Skin of body (tissue), 2 donors: ENCODE data around the gene KRAS. TPM values are rescaled to one million over a fixed set of nuclear protein-coding genes. Genes with fewer than 3 reads are reported as not detected.
"Not testable (repeated sequence)": the region's sequence is repeated elsewhere in the genome, so short reads cannot be mapped to it uniquely, and the experiment has no call there.

ENCODE experiments used
- DNase-seq: peaks from one replicate; lab custom pipeline; 2025; lab: John Stamatoyannopoulos, UW
- total RNA-seq: library from RNA; depleted of rRNA; stranded (reverse); fragments of >200 nt; gene quantifications from one replicate; pipeline ENCODE4 v1.2.3, GENCODE V29; 2014

The KRAS gene
- 16.9 TPM for total RNA-seq

DNA sequence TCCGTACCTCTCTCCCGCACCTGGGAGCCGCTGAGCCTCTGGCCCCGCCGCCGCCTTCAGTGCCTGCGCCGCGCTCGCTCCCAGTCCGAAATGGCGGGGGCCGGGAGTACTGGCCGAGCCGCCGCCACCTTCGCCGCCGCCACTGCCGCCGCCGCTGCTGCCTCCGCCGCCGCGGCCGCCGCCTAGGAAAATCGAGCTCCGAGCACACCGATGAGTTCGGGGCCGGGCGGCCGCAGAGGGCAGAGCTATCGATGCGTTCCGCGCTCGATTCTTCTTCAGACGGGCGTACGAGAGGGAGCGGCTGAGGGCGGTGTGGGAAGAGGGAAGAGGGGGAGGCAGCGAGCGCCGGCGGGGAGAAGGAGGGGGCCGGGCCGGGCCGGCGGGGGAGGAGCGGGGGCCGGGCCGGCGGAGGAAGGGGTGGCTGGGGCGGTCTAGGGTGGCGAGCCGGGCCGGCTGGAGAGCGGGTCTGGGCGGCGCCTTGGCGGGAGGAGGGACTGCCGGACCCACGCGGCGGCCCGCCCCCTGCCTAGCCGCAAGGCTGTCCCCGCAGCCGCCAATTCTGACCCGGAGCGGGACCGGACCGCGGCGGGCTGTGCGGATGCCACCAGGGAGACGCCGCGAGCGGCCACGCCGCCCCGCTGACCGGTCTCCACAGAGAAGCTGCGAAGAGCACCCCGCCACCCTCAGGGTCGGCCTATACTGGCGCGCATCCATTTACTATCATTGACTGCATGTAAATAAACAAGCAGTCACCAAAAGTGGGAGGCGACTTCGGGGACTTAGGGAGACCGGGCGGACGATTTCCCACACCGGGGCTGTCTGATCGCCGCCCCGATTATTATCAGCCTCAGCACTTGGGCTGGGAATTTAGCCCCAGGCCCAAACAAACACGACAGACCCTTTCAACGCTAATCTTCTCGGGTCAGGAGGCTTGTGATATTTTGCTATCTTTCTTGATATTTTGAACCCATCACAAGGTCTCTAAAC lies at the start of gene KRAS:
Gene KRAS (minus strand): TSS at position 186 of the 987 bp plus-strand sequence.
- peak; percentile 97 for DNase-seq

DNA sequence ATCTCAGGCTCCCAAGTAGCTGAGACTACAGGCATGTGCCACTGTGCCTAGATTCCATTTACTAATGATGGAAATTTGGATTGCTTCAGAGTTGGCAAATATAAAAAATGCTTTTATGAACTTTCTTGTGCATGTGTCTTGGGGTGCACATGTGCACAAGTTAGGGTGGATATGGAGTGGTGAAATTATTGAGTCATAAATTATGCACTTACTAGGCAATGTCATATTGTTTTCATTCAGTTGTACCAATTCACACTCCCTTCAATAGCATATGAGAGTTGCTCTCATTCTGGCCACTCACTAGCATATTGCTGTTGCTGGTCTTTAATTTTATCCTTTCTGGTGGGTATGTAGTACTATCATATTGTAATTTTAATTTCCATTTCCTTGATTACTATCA lies 45.7 kb upstream of the KRAS start:
- no peak for DNase-seq

DNA sequence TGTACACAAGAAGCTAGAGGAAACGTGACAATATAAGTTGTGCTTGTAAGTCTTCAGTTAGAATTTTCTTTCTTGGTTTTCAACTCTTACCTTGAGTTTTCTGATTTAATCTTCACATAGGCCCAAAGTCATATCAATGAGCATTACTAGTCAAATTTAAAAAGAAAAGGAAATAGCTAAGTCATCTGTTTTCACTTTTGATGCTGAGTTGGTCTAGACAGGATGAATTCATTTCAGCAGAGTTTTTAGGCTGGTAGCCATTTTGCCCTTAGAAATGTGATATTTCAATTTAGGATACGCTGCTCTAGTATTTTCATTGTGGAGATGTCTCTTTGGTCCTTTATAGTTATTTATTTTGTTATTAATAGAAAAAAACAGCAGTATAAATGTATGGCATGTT lies 44.6 kb upstream of the KRAS start:
- DNase-seq: no peak

DNA sequence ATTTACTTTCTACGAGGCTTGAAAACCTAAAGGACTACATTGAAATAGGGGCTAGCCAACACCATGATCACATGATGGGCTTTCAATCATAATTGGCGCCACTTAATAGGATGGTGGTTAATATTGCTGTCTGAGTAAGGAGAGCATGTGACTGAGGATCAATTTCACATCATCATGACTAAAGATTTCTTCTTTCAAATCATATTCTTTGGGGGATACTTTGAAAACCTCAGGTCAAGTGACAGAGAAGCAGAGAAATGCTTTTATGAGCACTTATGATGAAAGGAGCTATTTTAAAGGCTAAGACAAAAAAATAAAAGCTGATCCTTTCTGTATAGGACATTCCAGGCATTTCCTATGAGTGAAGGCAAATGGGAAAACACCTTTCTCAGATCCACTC lies 42.9 kb upstream of the KRAS start:
- DNase-seq: no peak

DNA sequence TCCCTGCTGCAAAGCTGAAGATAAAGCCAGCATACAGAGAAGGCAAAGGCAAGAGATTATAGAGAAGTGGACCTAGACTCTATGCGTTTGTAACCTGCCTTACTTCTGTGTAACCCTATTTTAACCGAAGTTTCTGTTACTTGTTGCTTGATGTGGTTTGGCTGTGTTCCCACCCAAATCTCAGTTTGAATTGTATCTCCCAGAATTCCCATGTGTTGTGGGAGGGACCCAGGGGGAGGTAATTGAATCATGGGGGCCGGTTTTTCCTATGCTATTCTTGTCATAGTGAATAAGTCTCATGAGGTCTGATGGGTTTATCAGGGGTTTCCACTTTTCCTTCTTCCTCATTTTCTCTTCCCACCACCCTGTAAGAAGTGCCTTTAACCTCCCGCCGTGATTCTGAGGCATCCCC lies 42.1 kb upstream of the KRAS start:
- not testable (repeated sequence) for DNase-seq

DNA sequence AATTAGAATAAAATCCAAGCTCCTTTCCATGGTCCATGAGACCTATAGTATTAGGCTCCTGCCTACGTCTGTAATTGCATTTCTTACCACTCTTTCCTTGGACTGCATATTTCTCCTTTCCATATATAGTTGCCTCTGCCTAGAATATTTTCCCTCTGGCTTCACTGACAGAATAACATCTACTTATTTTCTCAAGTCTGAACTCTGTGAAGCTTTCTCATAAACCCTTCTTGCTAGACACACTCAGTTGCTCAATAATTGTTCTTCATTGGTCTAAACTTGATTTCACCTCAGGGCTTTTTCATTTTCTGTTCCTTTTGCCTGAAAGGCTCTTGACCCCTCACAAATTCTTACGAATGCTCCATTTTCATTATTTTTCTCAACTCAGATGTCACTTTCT lies 36.9 kb upstream of the KRAS start:
- DNase-seq: no peak

DNA sequence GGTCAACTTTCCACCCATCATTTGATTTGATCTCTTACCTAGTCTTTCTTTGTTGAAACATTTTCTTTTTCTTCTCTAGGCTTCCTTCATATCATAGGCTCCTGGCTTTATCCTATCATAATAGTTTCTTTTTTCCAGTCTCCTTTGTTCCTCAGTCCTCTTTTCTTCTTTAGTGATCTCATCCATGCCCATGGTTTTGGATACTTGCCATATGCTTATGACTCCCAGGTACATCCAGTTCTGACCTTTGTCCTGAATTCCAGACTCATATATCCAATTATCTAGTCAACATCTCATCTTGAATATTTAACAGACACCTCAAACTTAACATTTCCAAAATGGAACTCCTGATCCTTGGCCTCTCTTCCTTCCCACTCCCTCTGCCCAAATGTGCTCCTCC lies 36.1 kb upstream of the KRAS start:
- DNase-seq: no peak

DNA sequence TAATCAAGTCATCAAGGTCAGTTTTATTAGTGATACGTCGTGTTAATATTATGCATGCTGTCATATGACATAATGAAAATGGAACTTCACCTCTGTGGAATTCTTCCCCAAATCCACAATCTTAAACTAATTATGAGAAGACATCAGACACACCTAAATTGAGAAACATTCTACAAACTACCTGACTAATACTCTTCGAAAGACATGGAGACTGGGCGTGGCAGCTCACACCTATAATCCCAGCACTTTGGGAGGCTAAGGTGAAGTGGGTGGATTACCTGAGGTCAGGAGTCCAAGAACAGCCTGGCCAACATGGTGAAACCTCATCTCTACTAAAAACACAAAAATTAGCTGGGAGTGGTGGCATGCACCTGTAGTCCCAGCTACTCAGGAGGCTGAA lies 33.3 kb upstream of the KRAS start:
- no peak for DNase-seq

DNA sequence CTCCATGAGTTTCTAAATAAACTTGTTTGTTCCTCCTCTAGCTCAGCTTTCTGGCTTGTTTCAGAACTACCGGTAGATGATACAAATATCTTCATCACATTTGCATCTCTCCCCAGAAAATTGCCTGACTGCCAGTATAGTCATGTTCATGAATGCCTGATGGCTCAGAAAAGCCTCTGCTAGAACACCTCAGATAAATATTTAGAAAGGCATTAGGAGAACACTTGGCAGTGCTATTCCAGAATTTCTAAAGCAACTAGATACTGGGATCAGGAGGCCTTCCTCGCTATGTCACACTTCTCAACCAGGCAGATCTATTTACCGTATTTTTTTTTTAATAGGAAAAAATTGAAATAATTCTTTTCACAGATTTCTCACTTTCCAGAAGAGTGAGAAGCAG lies 32.3 kb upstream of the KRAS start:
- DNase-seq: no peak

DNA sequence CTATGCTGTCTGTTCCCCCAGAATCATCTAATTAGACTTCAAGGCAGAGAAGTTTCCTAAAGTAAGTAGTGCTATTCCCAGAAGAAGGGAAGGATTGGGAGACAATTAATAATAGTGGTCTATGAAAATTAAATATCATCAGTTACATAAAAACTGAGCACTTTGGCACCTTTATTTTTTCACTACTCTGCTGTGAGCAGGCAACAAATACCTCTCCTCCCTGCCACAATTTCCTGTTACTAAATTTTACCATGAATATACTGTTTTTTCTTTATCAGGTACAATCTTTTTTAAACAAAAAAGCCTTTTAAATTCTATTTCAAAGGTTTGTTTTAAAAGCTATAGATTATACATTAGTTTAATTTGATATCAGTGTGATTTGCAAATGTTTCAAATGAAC lies 29.4 kb upstream of the KRAS start:
- no peak for DNase-seq

DNA sequence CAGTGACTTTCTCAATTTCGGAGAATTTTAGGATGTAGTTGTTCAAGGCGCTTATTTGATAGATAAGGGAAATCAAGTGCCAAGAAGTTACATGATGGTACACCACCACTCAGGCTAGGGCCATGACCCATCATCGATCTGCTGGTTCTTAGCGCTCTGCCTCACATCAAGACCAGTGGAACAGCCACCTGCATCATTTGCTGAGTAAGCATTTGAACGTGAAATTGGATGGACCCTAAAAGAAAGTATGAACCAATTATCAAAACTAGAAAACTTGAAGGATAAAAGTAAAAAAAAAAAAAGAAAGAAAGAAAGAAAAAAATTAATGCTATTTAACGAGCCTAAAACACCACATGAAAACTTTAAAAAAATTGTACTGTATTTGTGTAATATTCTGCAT lies 27.5 kb upstream of the KRAS start:
- DNase-seq: no peak

DNA sequence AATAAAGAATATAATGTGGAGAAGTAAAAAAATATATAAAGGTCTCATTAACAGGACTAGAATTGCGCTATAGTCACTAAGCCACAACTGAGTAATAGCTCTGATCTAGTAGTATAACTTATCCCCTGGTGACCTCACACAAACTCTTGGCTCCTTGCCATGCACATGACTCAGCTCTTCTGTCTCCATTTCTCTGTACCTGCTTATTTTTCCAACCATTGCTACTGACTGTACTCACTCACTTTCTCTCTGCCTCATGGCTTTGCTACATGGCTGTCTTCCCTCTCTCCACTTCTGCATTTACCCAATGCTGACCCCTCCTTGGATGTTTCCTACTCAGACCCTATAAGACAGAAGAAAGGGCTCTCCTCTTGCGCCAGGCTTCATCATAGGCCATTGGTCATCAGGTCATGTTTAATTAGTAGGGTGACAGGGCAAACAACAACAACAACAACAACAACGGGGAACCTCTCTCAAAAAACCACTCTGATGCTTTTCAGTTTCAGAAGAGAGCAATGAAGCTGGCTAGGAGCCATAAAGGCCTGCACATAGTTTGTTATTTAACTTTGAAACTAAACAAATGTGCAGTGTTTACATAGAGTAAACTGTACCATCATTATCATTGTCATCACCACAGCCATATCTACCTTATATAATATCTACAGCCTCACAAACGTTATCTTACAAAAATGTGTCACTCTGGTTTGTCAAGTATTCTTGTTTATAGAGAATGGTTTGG lies 25.6 kb upstream of the KRAS start:
- no peak for DNase-seq

DNA sequence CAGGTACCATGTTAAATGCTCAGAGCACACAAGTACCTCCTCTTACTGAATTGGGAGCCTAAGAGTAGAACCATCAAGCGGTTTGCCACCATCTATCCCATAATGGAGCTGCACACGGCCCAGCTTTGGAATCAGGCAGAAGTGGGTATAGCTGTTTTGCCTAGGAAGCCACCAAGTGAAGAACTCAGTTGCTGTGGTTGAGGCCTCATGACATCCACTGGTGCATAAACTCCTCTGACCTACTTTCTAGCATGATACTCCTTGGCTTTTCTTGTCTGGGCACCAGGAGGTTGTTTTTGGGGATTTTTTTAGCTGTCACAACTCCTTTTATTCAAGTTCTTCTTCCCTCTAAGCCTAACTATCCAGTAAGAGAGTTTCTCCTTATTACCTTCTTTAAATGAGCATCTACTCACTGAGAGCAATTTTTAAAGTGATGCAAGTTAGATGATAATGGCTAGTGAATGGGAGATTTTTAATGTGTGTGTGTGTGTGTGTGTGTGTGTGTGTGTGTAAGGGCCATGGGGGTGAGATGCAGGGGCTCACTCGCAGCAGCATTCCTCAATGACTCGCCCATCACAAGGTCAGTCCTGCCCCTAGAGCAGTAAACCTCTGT lies 20.9 kb upstream of the KRAS start:
- no peak for DNase-seq

DNA sequence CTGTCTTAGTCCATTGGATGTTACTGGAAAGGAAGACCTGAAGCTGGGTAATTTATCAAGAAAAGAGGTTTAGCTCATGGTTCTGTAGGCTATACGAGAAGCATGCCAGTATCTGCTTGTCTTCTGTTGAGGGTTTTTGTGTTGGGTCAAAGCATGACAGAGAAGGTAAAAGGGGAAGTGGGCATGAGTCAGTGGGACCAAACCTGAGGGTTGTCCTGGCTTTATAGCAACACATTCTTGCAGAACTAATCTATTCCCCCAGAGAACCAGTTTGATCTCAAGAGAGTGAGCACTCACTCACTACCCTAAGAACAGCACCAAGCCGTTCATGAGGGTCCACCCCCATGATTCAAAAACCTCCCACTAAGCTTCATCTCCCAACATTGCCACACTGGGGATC lies 19.0 kb upstream of the KRAS start:
- DNase-seq: no peak

DNA sequence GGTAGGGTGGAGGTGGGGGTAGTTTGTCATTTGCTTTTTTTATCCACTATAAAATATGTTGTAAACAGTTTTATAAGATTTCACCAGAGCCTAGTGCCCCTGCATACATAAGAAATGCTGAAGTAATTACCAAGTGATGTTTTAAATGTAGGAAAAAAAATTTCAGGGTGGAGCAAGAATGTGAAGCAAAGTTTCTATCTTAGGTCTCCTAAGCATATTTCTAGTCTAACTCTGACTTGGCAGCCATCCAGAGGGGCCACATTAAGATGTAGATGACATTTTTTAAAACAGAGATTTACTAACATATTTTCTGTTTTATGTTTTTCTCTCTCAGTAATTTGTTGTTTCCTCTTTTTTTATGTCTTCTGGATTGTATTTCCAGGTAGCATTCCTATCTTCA lies 15.8 kb upstream of the KRAS start:
- no peak for DNase-seq

DNA sequence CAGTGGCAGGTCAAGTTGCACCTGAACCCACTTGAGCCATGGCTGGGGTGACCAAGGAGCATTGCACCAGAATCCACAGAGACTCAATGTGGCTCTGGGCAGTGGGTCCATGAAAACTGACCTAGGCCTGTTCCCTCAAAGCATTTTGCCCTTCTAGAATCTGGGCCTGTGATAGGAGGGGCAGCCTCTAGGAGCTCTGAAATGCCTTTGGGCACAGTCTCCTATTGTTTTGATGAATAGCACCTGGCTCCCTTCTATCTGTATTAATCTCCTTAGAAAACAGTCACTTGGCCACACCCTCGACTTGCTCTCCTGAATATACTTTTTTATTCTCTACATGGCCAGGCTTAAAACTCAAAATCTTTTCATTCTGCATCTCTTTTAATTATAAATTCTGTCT lies 14.1 kb upstream of the KRAS start:
- no peak for DNase-seq

DNA sequence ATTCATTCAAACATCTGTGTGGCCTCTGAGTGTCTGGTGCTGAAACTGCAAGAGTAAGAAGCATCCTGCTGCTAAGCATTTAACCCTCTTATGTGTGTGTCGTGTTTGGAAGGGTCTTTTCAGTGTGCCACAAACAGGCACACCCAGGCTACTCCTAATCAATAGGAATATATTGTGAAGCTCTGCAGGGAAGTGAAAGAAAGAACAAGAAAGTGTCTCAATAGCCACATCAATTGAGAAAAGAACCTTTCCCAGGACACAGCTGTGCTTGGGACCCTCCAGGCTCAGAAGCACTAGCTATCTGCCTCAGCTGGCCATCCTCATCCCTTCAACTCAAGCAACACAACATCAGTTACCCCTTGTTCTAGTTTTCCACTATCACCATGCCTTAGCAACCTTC lies 13.4 kb upstream of the KRAS start:
- no peak for DNase-seq

DNA sequence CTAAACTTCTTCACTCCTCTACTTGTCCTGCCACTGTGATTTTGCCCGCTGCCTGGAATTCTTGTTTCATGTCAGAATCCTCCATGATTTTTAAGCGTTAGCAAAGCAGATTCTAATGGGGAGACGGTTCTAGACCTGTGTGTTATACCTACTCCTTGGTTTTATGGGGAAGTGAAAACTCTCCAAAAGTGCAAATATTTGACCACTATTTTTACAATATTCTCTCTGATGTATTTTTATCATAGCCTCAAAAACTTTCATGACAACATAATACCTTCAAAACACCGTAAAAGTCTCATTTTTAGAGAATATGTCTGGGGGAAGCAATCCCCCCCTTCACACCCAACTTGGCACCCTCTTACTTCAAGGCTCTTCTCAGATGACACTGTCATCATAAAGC lies 12.9 kb upstream of the KRAS start:
- DNase-seq: no peak

DNA sequence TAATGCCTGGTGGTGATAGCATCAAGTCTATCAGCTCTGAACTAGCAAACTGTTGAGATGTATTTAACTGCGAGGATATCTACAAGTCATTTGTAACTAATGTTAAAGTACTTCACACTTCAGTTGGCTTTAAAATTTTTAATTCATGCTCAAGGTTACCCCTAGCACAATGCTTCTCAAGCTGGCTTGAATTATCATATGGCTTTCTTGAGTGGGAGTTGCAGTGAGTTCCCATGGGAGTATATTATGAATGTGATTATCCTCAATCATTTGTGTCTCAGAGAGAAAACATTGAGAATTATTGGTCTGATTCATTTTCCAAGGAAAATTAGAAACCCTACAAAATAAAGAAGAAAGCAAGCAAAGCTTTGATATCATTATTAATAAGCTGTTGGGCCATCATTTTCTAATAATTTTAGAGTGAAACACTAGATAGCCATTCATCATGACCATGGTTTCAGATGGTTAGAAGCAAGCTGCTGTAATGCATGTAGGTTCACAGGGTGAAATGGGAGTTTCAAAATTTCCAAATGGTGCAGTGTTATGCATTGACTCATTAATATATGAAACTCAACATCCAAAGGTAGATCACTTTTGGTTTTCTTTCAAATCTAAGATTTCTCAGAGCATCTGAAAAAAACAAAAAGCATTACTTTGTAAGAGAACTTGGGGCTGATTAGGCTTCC lies 11.8 kb upstream of the KRAS start:
- no peak for DNase-seq

DNA sequence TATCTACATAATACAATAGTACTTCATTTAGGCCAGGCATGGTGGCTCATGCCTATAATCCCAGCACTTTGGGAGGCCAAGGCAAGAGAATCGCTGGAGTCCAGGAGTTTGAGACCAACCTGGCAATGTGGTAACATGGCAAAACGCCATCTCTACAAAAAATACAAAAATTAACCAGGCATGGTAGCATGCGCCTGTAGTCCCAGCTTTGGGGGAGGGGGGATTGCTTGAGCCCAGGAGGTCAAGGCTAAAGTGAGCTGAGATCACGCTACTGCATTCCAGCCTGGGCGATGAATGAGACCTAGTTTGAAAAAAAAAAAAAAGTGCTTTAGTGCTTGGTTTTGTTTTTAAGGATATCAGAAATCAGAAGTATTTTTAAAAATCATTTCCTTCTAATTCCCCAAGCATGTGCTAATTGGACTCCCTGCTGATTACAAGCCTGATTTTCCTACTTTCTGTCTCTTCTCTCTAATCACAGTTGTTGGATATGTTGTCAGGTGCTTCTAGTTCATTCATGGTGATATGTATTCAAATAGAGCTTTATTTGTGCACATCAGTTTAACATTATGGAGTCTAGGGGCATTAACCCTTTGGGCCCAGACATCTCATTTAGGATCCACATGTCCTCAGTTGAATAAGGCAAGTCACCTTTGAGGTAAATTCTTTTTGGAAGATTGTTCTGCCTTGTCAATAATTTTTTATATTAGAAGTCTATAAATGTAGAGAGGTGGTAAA lies 7.0 kb upstream of the KRAS start:
- DNase-seq: no peak

DNA sequence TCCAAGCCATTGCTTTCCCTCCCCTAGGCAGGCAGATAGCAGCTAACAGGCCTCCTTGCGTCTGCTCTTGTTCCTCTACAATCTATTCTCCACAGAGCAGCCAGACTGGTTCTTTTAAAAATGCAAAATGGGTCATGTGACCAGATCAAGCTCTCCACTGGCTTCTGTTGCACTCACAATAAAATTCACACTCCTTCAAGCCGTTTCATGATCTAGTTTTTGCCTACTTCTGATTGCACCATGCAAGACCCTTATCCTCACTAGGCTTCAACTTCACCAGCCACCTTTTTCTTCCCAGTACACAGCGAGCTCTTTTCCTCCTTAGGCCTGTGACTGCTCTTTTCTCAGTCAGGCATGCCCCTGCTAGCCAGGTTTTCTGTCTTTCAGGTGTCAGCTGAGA lies 6.1 kb upstream of the KRAS start:
- no peak for DNase-seq
